Prostate gland (tissue), 2 donors: ENCODE measurements around the gene NUP153.

Experiments
- POLR2A ChIP-seq: fragments of 450-650 bp; IDR thresholded peaks from one replicate; pipeline ENCODE4 v1.6.1; 2016; ENCODE audit warnings: antibody characterized with exemption, mild to moderate bottlenecking
- TF ChIP-seq, protein P1 (sequence below), 4 experiments: fragments of 200-600 bp in 2 of 4; fragments of 450-650 bp in 2 of 4; sonication (generic) in 2 of 4; IDR thresholded peaks; 1 replicate in 3 of 4; 2 replicates in 1 of 4; pipeline ENCODE4 v1.5.1; 2016 to 2019; ENCODE audit warnings: antibody characterized with exemption in 4 of 4, mild to moderate bottlenecking in 2 of 4, moderate library complexity in 2 of 4

DNA sequence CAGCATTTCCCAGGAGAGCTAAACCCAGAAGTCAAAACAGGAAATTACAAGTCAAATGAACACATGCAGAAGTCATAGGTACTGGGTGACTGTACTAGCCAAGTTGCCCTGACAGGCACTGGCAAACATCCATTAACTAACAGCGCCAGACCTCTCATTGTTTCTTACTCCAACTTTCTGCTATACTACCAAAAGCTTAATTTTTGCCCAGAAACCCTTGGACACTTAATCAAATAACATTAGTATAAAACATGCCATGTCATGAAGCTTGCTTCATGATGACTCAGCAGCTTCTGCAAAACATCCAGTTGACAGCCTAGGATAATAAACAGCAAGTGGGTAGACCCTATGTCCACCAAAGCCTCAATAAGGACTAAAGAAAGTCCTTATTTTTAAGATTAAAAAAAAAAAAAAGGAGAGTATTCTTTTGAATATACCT lies 3.5 kb downstream of the NUP153 start:
- TF ChIP-seq, protein P1, sequence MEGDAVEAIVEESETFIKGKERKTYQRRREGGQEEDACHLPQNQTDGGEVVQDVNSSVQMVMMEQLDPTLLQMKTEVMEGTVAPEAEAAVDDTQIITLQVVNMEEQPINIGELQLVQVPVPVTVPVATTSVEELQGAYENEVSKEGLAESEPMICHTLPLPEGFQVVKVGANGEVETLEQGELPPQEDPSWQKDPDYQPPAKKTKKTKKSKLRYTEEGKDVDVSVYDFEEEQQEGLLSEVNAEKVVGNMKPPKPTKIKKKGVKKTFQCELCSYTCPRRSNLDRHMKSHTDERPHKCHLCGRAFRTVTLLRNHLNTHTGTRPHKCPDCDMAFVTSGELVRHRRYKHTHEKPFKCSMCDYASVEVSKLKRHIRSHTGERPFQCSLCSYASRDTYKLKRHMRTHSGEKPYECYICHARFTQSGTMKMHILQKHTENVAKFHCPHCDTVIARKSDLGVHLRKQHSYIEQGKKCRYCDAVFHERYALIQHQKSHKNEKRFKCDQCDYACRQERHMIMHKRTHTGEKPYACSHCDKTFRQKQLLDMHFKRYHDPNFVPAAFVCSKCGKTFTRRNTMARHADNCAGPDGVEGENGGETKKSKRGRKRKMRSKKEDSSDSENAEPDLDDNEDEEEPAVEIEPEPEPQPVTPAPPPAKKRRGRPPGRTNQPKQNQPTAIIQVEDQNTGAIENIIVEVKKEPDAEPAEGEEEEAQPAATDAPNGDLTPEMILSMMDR (IDR thresholded peaks at IDR 0.05): no peak
- TF ChIP-seq POLR2A: no peak
